G401 (cell line): ENCODE results near the gene INO80C. TPM values are rescaled to one million over a fixed set of nuclear protein-coding genes. Genes with fewer than 3 reads are reported as not detected.

Source experiments
- DNase-seq: peaks from one replicate; pipeline ENCODE4 v3.0.0-alpha.2; 2015; ENCODE audit warnings: low spot score
- in situ Hi-C: cut with HindIII; loops from 2 replicates; pipeline ENCODE4 v1.10.0; 2016; ENCODE audit warnings: low sequenced_read_pairs, mixed read lengths
- total RNA-seq: library from RNA; depleted of rRNA; stranded (reverse); fragments of >200 nt; shearing (Covaris generic); gene quantifications from 2 replicates; pipeline ENCODE4 v1.2.3, GENCODE V29; 2014

INO80C gene
- total RNA-seq, 1 experiment from 2014 or later, result 61.9 TPM

DNA sequence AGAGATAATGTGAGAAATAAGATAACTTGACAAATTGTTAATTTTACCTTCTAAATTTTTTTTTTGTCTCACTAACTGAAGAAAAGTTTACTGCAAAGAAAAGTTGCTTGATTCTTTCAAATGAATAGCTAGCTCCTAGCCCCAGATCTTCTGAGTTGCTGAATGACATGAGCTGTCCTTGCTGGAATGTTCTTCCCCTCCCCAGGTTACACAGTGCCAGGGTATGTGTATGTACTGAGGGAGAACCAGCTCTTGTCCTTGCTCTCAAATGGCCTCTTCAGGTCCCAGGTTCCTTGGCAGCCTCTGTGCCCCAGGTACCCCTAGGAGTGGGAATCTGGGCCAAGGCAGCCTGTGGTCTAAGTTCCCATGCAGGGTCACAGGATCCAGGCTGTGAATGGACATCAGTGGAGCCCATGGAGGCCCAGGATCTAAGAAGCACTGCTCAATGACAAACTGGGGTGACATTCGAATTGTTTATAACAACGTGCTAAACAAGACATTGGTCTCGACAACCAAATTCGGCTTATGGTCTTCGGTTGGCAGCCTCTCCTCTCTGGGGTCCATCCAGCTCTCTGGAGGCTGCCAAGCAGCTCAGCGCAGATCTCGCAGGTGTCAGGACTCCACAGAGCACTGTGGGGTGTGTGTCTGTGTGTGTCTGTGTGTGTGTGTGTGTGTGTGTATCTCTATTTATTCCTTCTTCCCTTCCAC, 17.1 kb upstream of the INO80C start:
- no peak for DNase-seq
- in situ Hi-C loops, result no loop called here

DNA sequence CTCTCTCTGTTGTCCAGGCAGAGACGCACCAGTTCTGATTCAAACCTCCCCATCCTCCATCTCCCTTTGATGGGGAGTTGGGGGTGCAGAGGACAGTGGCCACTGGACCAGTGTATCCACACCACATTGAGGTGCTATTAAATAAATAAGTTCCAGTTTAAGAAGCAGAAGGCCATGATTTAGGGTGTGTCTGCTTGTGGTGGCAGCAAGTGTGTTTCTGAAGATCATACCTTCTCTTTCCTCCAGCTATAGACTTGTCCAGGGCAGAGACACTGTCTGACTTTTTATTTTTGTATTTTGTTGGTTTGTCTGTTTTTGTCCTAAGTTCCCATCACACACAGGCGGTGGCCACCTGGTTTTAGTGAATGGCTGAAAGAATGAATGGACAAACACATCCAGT, 16.5 kb upstream of the INO80C start:
- in situ Hi-C loops, result no loop called here
- DNase-seq, result no peak

DNA sequence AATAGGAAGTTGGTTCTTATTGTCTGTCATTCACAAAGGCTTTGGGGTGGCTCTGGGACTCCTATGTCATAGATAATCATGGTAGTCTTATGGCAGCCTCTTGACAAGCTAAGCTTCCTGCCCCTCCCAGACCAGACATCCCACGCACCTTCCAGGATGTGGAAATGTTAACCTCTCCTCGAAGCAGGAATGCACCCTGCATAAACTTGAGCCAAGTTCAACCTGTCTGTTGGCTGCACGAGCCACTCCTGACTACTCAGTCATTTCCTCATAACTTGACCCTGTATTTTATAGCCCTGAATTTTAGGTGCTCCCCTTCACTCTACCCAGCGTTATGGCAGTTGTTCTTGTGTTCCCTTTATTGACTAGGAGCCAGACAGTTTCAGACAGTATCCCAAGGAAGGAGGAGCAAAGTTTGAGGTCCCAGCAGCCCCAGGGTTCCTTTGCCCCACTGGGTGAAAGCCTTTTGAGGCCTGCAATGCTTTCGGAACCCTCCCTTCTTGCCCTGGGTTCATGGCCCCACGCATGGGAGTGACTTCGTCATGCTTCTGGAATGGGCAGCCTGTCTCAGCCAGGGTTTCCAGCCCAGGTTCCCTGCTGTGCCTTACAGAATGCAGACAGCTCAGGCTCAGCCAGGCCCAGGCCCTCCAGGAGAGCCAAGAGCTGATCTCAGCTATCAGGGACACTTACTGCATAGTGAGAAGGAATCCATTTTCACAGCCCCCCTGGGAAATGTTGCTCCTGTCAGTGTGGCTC, 15.6 kb upstream of the INO80C start:
- in situ Hi-C loops, result no loop called here
- peak; percentile 3 for DNase-seq

DNA sequence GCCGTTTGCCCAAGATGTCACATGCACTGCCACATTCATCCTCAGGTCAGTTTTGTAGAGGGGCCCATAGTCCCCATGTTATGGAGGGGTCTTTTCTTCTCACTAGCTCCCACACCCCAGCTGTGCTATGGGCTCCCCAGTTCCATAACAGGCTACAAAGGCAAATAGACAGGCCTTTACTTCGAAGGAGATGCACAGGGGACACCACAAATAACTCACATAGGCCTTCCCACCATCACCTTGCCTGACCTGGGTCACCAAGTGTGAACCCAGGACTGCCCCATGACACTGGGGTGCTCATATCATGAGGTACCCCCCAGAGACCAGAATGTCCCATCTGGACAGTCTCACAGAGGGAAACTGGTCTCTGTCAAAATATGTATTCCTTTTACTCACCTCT, 15.0 kb upstream of the INO80C start:
- DNase-seq, result no peak
- in situ Hi-C loops, result no loop called here

DNA sequence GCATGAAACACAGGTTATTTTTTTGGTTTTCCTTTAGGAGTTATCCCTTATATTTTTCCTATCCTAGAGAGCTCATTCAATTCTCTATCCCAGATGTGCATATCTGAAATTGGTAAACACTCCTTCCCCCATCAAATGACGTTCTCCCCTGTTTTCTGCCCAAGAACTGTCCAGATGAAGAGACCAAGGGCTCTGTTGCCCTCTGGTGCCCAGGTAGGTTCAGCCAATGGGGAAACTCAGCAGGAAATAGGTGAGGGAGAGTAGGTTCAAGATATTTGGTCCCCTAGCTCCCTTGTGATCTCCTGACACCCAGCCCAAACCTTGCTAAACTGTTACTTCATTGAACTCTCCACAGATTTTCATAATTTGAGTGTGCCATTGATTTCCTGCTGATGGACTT, 14.1 kb upstream of the INO80C start:
- DNase-seq, result no peak
- in situ Hi-C loops, result no loop called here

DNA sequence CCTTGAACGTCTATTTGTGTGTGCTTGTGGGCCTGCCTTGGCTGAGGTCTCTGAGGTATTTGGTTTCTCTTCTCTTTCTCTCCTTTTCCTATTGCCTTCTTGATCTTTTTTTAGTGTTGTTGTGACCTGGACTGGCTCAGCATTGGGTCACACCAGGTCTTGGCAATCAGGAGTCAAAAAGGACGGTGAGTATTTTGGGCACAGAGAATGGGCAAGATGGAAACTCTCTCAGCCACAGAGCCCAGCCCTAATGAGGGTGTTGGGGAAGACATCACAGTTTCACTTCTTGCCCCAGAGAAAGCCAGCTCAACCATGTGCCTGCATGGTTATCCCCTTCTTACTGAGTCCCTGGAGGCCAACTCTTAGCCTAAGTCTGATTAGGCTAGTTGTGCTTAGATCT, 13.7 kb upstream of the INO80C start:
- in situ Hi-C loops, result no loop called here

DNA sequence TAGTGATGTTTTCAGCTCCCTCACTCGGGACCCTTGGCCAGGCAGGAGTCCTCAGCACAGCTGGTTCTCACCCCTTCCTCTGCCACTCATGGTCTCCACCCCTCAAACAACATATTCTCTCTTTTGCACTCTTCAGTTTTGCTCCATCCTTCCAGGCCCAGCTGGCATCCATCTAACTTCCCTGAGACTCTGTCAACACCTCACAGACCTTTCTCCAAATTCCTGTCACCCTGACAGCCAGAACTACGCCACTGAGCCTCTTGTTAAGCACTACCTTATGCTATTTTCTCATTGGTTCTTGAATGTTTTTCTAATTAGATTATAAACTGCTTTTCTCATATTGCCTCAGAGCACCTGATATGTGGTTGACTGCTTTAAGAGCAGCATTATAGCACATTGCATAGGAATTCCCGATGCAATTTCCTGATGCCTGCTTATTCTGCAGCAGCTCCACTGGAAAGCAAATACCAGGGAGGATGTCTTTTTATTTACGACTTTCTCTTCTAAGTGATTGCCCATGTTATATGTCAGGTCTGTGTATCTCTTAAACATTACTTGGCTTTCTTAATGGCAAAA, 12.4 kb upstream of the INO80C start:
- in situ Hi-C loops, result no loop called here
- no peak for DNase-seq

More for the DNA sequence above, 13.7 kb upstream of the INO80C start:
- DNase-seq, result no peak

DNA sequence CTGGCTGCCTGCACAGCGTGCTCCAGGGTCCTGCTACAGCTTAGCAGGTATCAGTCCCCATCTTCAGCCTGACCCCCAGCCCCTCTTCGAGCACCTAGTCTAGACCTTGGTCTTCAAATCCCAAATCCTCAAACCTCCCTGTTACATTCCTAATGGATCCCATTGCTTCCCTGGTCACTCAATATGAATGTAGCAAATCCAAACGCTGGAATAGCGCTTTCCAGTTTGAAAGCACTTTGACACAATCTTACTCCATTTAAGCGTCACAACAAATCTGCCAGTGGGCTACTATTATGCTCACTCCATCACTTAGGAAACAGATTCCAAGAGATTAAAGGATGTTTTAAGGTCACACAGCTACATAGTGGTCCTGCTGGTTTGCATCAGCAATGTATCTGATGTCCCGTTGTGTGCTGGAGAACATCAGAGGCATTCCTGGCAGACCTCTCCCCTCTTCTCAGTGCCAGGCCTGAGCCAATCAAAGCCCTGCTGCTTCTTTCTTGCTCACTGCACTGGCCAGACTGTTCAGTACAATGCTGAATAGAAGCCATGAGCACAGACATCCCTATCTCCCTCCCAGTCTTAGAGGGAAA, 11.1 kb upstream of the INO80C start:
- in situ Hi-C loops, result no loop called here
- no peak for DNase-seq

DNA sequence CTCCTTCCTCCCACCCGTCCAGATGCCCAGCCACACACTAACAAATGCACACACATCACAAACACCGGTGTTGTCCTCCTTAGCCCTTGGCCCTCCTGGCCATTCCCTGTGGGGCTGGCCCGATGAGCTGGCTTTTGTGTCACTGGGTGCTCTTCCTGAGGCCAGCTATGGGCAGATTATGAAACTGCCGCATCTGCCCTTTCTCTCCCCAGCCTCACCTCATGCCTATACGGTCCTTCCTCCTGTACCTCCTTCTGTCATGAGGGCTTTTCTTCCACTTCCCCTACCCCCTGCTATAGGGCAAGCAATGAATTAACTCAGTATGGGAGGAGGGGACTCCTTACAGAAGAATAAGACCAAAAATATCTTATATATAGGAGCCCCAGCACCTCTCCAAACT, 10.3 kb upstream of the INO80C start:
- DNase-seq, result no peak
- in situ Hi-C loops, result no loop called here

DNA sequence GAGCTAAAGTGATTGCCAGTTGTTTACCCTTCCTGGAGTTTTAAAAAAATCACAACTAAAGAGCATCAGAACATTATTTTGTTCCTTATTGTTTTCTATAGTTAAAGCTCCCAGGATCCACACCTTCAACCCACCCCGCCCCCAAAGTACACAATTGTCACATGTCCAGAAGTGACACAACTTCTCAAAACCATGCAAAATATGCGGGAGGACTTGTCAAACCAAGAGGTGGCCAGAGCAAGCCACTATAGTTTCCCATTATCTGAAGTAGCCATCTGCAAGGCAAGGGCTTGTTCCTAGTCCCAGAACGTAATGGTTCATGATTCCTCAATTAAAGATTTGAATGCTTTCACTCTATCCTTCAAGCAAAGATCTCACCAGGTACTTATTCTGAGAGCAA, 9.9 kb upstream of the INO80C start:
- no peak for DNase-seq
- in situ Hi-C loops, result no loop called here

DNA sequence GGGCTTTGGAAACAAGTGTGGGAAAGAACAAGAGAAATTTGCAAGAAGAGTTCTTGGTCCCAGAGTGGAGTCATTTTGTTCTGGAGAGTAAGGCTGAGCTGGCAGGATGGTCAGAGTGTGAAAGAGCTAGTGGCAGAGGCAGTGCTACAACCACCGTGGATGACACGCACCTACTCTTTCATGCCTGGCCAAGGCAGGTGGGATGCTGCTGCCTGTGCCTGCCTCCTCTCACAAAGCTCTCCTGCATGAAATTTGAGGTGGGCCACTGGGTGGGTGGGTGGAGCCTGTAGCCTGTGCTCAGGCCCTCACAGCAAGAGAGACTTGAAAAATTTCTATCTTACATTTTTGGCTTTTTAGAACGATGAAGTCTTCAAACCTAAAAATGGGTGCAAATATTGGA, 9.4 kb upstream of the INO80C start:
- in situ Hi-C loops, result no loop called here

DNA sequence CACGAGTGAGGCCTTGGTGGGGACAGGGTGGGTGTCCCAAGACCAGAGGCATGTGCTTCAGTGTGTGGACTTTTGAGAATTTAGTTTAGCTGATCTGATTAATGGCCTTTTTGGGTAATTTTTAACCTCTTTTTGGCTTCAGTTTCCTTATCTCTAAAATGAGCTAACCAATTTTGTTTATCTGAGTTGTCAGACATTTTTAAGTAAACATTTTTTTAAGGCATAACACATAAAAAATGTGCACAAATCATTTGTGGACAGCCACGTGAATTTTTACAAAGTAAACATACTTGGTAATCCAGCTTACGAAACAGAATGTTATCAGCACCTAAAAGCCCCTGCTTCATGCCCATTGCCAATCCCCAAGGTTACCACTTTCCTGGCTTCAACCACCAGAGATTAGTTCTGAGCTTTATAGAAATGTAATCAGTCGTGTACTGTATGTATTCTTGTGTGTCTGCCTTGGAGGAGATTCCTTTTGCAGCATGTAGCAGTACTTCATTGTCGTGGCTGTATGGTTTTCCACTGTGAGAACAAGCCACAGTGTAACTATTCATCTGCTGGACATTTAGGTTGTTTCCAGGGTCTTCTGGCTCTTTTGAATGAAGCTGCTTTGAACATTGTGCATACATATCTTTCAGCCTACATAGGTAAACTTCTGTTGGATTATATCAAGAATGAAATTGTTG, 8.4 kb upstream of the INO80C start:
- in situ Hi-C loops, result no loop called here
- no peak for DNase-seq

More for the DNA sequence above, 9.4 kb upstream of the INO80C start:
- DNase-seq, result no peak

DNA sequence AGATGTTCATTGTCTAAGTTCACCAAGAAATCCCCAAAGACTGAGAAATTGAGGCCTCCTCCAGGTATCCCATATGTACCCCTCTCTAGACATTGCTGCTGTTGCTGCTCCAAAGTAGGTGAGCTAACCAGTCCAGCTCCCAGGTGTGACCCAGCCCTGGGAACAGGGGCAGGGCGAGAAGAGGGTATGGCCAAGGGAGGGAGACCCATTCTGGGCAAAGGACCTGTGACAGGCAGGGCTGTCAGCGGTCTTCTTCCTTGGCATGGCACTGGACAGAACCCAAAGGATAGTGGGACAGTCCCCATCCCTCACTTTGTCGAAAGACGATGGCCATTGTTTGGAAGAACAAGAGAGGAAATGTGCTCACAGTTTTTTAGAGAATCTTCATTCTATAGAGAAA, 7.2 kb upstream of the INO80C start:
- in situ Hi-C loops, result no loop called here
- DNase-seq, result no peak

DNA sequence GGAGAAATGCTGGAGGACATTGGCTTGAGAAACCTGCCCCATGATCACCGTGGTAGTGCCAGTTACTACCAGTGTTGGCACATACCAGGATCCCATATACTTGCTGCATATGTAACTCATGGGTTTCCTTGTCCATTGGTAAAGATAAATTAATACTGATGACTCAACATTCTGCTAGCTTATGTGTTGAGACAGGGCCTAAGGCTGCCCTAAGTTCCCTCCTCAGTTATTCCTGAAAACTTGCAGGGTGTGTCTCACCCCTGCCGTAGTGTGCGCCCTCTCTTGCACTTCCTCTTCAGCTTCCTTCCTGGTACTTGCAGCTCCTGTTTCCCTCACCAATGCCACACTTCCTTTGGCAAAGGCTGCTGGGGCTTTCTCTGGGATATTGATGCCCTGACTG, 4.3 kb upstream of the INO80C start:
- in situ Hi-C loops, result no loop called here
- no peak for DNase-seq

DNA sequence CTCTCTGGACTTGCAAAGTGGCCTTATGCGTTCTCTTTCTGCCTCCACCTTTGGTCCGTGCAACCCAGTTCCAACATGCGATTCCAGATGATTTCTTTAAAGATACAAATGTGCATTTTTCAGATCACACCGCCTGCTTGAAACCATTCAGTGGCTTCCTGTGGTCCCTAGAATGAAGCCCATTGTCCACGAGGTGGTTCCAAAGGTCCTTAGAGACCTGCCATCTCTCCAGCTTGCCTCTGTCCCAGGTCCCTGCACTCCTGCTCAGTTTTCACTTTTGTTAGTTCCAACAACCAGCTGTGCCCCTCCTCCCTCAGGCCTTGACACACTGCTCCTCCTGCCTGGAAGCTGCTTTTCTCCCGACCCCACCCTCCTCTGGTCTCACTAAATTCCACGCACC, 3.6 kb upstream of the INO80C start:
- in situ Hi-C loops, result no loop called here
- DNase-seq, result no peak

DNA sequence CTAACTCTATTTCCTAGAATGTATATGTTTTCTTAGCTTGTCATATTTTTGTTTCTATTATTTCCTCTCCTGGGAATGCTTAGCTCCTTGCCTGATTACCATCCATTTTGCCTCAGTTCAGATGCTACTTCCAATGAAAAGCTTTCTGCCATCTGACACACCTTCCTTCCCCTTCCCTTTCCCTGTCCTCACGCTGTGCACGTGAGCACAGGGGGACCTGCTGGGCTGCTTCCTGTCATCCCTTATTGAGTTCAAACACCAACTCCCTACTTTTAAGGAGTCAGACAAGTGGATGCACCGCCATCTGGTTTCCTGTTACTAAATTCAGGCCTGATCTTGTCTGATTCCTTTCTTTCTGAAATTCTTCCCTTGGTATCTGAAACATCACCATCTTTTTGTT, 2.4 kb upstream of the INO80C start:
- in situ Hi-C loops, result no loop called here
- no peak for DNase-seq

DNA sequence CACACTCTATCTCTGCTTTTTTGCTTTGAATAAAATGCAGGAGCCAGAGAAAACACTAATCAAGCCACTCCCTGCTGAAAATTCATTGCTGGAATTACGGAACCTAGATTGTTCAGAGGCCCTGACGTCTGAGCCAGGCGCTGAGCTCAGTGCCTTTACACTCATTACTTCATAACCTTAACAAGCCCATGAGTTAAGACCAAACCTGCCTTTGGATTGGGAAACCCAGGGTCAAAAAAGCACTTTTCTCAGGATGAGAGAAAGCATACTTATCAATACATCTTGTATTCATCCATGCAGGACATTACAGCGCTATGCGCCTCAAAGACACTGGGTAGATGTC, 762 bp downstream of the INO80C start:
- DNase-seq, result no peak
- in situ Hi-C loops, result no loop called here

DNA sequence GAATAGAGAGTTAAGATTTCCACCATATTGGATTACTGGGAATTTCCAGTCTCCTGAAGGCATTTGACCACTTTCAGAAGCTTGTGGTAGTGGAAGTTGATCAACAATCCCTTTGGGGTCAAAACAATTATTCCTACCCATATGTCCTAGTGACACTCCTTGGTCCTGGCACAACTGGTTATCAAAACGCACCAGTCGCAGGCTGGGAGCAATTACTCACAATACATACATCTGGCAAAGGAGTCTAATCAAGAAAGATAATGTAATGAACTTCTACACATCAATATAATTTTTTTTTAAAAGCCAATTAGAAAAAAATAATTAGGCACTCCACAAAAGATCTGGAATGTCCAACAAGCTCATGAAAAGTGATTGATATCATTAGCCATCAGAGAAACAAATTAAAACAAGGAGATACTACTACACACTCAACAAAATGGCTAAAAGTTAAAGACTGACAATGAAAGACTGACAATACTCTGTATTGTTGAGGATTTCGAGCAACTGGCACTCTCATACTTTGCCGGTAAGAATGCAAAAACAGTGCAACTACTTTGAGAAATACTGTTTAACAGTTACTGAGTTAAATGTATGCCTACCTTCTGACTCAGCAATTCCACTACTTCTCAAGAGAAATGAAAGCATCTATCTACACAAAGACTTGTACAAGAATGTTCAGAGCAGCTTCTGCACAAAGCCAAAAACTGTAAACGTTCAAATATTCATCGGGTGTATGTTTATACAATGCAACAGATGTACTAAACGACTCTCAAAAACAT, 2.0 kb downstream of the INO80C start:
- in situ Hi-C loops, result no loop called here
- DNase-seq, result no peak
